GOT3 (cell line): ENCODE results near the gene MPRIP.

ENCODE experiments used
- DNase-seq: peaks from one replicate; lab custom pipeline; 2025; ENCODE audit warnings: mixed read lengths; lab: John Stamatoyannopoulos, UW

MPRIP gene

GRCh38 chr17:17067257-17067656, 25.0 kb downstream of the MPRIP start:
- DNase-seq: no peak

- DNase-seq: no peak
These were observed 27.6 kb downstream of the MPRIP start for GRCh38 chr17:17069849-17070248.

GRCh38 chr17:17070931-17071330, 28.7 kb downstream of the MPRIP start:
- no peak for DNase-seq

GRCh38 chr17:17071531-17072360, 29.5 kb downstream of the MPRIP start:
- DNase-seq: no peak

GRCh38 chr17:17072546-17072945, 30.3 kb downstream of the MPRIP start:
- no peak for DNase-seq

- no peak for DNase-seq
These were observed 30.8 kb downstream of the MPRIP start for GRCh38 chr17:17073030-17073564.

GRCh38 chr17:17073581-17074403, 31.5 kb downstream of the MPRIP start:
- DNase-seq: no peak

GRCh38 chr17:17075125-17075781, 33.0 kb downstream of the MPRIP start:
- no peak for DNase-seq

GRCh38 chr17:17076066-17076465, 33.8 kb downstream of the MPRIP start:
- no peak for DNase-seq

- no peak for DNase-seq
These were observed 34.8 kb downstream of the MPRIP start for GRCh38 chr17:17077101-17077500.

GRCh38 chr17:17077861-17078732, 35.8 kb downstream of the MPRIP start:
- DNase-seq: no peak

- DNase-seq: no peak
These were observed 36.6 kb downstream of the MPRIP start for GRCh38 chr17:17078832-17079231.

GRCh38 chr17:17079336-17079735, 37.1 kb downstream of the MPRIP start:
- no peak for DNase-seq

GRCh38 chr17:17079761-17080160, 37.5 kb downstream of the MPRIP start:
- no peak for DNase-seq

- no peak for DNase-seq
These were observed 37.9 kb downstream of the MPRIP start for GRCh38 chr17:17080181-17080631.

GRCh38 chr17:17080781-17081180, 38.5 kb downstream of the MPRIP start:
- DNase-seq: no peak

GRCh38 chr17:17081304-17081940, 39.2 kb downstream of the MPRIP start:
- no peak for DNase-seq

GRCh38 chr17:17082878-17083277, 40.6 kb downstream of the MPRIP start:
- DNase-seq: no peak

- no peak for DNase-seq
These were observed 42.1 kb downstream of the MPRIP start for GRCh38 chr17:17084317-17084835.

- DNase-seq: no peak
These were observed 42.7 kb downstream of the MPRIP start for GRCh38 chr17:17084941-17085340.
